Erythroblast (primary cell): ENCODE data around the gene TTL.

ENCODE experiments used
- GATA1 ChIP-seq: IDR thresholded peaks from 2 replicates; pipeline ENCODE4 v1.6.1; 2011; ENCODE audit warnings: low read depth, mild to moderate bottlenecking, control low read depth, low read length, moderate library complexity
- POLR2A ChIP-seq: IDR thresholded peaks from 2 replicates; pipeline ENCODE4 v1.6.1; 2011; ENCODE audit warnings: mild to moderate bottlenecking, low read length

DNA sequence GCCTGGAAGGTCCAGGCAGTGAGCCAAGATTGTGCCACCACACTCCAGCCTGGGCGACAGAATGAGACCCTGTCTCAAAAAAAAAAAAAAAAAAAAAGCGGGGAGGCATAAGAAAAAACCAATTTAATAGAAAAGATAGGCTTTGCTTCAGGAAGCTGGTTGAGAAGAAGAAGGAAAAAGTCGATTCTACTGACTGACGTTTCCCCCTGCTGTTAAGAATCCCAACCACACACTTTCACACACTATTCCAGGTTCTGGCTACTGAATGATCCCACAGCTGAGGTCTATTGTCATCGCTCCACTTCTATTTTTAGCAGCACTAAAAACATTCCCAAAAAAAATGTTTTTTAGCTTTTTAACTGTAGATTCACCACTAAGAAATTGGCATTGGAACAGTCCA is 95.8 kb downstream of the TTL start:
- no peak for TF ChIP-seq POLR2A
- TF ChIP-seq GATA1 = no peak
